GM20000 (cell line): ENCODE data around the gene CALN1.
"Not testable (repeated sequence)": the region's sequence is repeated elsewhere in the genome, so short reads cannot be mapped to it uniquely, and the experiment has no call there.

Experiments used
- DNase-seq: peaks from one replicate; pipeline ENCODE4 v3.0.0; 2012; ENCODE audit warnings: low spot score
- TF ChIP-seq, protein P1 (sequence below): IDR thresholded peaks from 2 replicates; pipeline ENCODE4 v1.5.1; 2012; ENCODE audit warnings: mild to moderate bottlenecking, control low read depth; ENCODE audit errors: extremely low read depth, missing control alignments

CALN1 gene

GRCh38 chr7:72223351-72223750 lies 188.8 kb downstream of the CALN1 start:
- TF ChIP-seq, protein P1, sequence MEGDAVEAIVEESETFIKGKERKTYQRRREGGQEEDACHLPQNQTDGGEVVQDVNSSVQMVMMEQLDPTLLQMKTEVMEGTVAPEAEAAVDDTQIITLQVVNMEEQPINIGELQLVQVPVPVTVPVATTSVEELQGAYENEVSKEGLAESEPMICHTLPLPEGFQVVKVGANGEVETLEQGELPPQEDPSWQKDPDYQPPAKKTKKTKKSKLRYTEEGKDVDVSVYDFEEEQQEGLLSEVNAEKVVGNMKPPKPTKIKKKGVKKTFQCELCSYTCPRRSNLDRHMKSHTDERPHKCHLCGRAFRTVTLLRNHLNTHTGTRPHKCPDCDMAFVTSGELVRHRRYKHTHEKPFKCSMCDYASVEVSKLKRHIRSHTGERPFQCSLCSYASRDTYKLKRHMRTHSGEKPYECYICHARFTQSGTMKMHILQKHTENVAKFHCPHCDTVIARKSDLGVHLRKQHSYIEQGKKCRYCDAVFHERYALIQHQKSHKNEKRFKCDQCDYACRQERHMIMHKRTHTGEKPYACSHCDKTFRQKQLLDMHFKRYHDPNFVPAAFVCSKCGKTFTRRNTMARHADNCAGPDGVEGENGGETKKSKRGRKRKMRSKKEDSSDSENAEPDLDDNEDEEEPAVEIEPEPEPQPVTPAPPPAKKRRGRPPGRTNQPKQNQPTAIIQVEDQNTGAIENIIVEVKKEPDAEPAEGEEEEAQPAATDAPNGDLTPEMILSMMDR, result no peak
- DNase-seq, result no peak

DNA sequence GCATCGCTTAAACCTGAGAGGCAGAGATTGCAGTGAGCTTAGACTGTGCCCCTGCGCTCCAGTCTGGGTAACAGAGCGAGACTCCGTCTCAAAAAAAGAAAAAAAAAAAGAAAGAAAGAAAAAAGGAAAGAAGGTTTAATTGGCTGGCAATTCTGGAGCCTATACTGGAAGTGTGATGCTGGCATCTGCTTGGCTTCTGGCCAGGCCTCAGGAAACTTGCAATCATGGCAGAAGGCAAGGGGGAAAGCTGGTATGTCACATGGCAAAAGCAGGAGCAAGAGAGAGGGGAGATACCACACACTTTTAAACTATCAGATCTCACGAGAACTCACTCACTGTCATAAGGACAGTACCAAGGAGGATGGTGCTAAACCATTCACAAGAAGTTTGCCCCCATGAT lies 190.0 kb downstream of the CALN1 start:
- TF ChIP-seq, protein P1, result no peak
- no peak for DNase-seq

- TF ChIP-seq, protein P1, result no peak
- no peak for DNase-seq
Measured at GRCh38 chr7:72219500-72219899, 192.6 kb downstream of the CALN1 start.

GRCh38 chr7:72217151-72217550 lies 195.0 kb downstream of the CALN1 start:
- TF ChIP-seq, protein P1, result no peak
- no peak for DNase-seq

DNA sequence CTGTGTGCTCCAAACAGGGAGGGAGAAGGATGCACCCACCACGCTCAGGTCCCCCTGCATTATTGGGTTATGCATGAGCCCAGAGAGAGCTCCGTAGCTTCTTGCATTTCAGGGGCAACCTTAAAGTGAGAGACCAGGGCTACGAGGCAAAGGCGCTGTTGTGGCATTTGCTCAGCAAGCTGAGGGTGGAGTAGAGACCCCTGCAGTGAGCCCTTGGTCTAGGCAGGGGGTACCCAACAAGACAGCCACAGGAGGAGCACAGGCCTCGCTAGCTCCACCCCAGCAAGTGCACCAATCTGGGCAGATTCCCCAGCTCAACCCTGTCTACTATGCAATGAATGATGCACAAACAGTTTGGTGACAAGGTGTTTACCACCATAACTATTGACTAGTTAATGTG lies 198.4 kb downstream of the CALN1 start:
- DNase-seq, result no peak
- TF ChIP-seq, protein P1, result no peak

DNA sequence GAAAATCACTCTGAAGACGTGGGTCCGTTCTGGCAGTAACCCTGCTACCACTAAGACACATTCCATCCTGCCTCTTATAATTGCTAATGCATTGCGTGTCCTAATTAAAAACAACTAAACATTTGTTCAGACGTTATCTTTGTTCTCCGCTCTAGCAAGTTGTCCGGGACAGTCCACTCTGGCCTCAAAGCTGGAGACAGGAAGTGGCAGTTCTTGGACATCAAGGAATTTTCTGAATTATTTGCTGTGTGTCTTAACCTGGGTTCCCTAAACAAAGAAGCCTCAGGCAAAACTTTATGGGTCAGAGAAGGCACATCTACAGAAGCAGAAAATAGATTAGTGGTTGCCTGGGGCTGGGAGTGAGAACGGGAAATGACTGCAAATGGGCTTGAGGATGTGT lies 199.1 kb downstream of the CALN1 start:
- TF ChIP-seq, protein P1, result no peak
- no peak for DNase-seq

GRCh38 chr7:72211175-72211574 lies 201.0 kb downstream of the CALN1 start:
- DNase-seq, result no peak
- TF ChIP-seq, protein P1, result no peak

DNA sequence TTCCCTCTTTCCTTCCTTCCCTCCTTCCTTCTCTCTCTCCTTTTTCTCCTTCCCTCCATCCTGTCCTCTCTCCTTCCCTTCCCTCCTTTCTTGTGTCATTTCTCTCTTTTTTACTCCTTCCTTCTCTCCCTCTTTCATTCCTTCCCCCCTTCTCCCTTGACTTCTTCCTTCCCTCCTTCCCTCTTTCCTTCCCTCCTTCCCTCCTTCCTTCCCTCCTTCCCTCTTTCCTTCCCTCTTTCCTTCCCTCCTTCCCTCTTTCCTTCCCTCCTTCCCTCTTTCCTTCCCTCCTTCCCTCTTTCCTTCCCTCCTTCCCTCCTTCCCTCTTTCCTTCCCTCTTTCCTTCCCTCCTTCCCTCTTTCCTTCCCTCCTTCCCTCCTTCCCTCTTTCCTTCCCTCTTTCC lies 203.1 kb downstream of the CALN1 start:
- not testable (repeated sequence) for DNase-seq
